ENCODE measurements around the gene PFN3. TPM values are rescaled to one million over a fixed set of nuclear protein-coding genes. Genes with fewer than 3 reads are reported as not detected.

The PFN3 gene
- total and polyA plus RNA-seq, 4 donors = not detected

GRCh38 chr5:177434437-177434836, 34.0 kb upstream of the PFN3 start:
- 88 to 91% methylated on average over 8 of the region's 8 CpGs for WGBS, 2 donors
- peaks cover 0 to 4% (median 0%) of the 10 kb centered on the region in 5 donors for H3K4me1 ChIP-seq (ENCODE audit: control insufficient read depth in 5 of 5, insufficient read depth in 5 of 5, low read length in 5 of 5)
- DNase-seq (no peak), ATAC-seq (ENCODE audit: insufficient read depth, low FRiP score) (no peak)
- no peak overlapping the region for H3K27ac ChIP-seq (ENCODE audit: low read depth in 1 of 2, low read length in 1 of 2)
- peaks cover 0 to 69% (median 29%) of the 10 kb centered on the region in 4 donors for H3K36me3 ChIP-seq (ENCODE audit: control insufficient read depth in 4 of 4, insufficient read depth in 4 of 4, low read length in 4 of 4)
- no peak for TF ChIP-seq CTCF (IDR thresholded peaks at IDR 0.05; ENCODE audit: control extremely low read depth, extremely low read depth)
- no peak overlapping the region for H3K9ac ChIP-seq (ENCODE audit: insufficient read depth in 1 of 2, low read length in 2 of 2)
- no peak overlapping the region for H3K4me3 ChIP-seq
- no peaks in the 10 kb centered on the region for H3K9me3 ChIP-seq (ENCODE audit: control insufficient read depth in 4 of 4, insufficient read depth in 3 of 4, low read length in 3 of 4)
- no peaks in the 10 kb centered on the region for H3K27me3 ChIP-seq (ENCODE audit: control insufficient read depth in 3 of 3, insufficient read depth in 3 of 3, low read length in 2 of 3)

- Histone ChIP-seq H3K9me3 (ENCODE audit: control insufficient read depth in 4 of 4, insufficient read depth in 3 of 4, low read length in 3 of 4) (no peaks in the 10 kb centered on the region), H3K4me1 (ENCODE audit: control insufficient read depth in 5 of 5, insufficient read depth in 5 of 5, low read length in 5 of 5) (peaks cover 0 to 9% (median 0%) of the 10 kb centered on the region in 5 donors), H3K27me3 (ENCODE audit: control insufficient read depth in 3 of 3, insufficient read depth in 3 of 3, low read length in 2 of 3) (no peaks in the 10 kb centered on the region)
Measured at GRCh38 chr5:177433658-177434217, 33.3 kb upstream of the PFN3 start.

GRCh38 chr5:177432839-177433657, 32.6 kb upstream of the PFN3 start:
- no peak for ATAC-seq (ENCODE audit: insufficient read depth, low FRiP score)
- Histone ChIP-seq H3K4me3 (no peak overlapping the region), H3K27ac (ENCODE audit: low read depth in 1 of 2, low read length in 1 of 2) (no peak overlapping the region), H3K27me3 (ENCODE audit: control insufficient read depth in 3 of 3, insufficient read depth in 3 of 3, low read length in 2 of 3) (no peaks in the 10 kb centered on the region), H3K36me3 (ENCODE audit: control insufficient read depth in 4 of 4, insufficient read depth in 4 of 4, low read length in 4 of 4) (peaks cover 0 to 66% (median 26%) of the 10 kb centered on the region in 4 donors), H3K9me3 (ENCODE audit: control insufficient read depth in 4 of 4, insufficient read depth in 3 of 4, low read length in 3 of 4) (no peaks in the 10 kb centered on the region), H3K9ac (ENCODE audit: insufficient read depth in 1 of 2, low read length in 2 of 2) (no peak overlapping the region), H3K4me1 (ENCODE audit: control insufficient read depth in 5 of 5, insufficient read depth in 5 of 5, low read length in 5 of 5) (peaks cover 0 to 12% (median 0%) of the 10 kb centered on the region in 5 donors)
- TF ChIP-seq CTCF (IDR thresholded peaks at IDR 0.05; ENCODE audit: control extremely low read depth, extremely low read depth) = no peak
- no peak for DNase-seq
- 92 to 95% methylated on average over 25 of the region's 25 CpGs for WGBS, 2 donors

More at GRCh38 chr5:177433658-177434217, 33.3 kb upstream of the PFN3 start:
- DNase-seq = no peak
- H3K9ac ChIP-seq (ENCODE audit: insufficient read depth in 1 of 2, low read length in 2 of 2) = no peak overlapping the region
- no peak overlapping the region for H3K27ac ChIP-seq (ENCODE audit: low read depth in 1 of 2, low read length in 1 of 2)
- peaks cover 0 to 69% (median 28%) of the 10 kb centered on the region in 4 donors for H3K36me3 ChIP-seq (ENCODE audit: control insufficient read depth in 4 of 4, insufficient read depth in 4 of 4, low read length in 4 of 4)
- ATAC-seq (ENCODE audit: insufficient read depth, low FRiP score) = no peak
- 88 to 93% methylated on average over 29 of the region's 29 CpGs for WGBS, 2 donors
- TF ChIP-seq CTCF (IDR thresholded peaks at IDR 0.05; ENCODE audit: control extremely low read depth, extremely low read depth) = no peak
- H3K4me3 ChIP-seq = no peak overlapping the region

All from lung (tissue), 12 donors.